Osteocyte (in vitro differentiated cells): Measurements from ENCODE around the gene SERPINB10. TPM values are rescaled to one million over a fixed set of nuclear protein-coding genes. Genes with fewer than 3 reads are reported as not detected.

ENCODE experiments used
- DNase-seq: peaks from one replicate; pipeline ENCODE4 v3.0.0; 2021; ENCODE audit warnings: mixed read lengths; ENCODE audit not compliant: unreplicated experiment; ENCODE audit errors: extremely low spot score
- H3K27ac Mint-ChIP-seq: one replicate; pipeline ENCODE4 v1.8.0; 2021; ENCODE audit warnings: mild to moderate bottlenecking, mixed read lengths; ENCODE audit not compliant: unreplicated experiment
- H3K27me3 Mint-ChIP-seq: one replicate; pipeline ENCODE4 v1.8.0; 2021; ENCODE audit warnings: mixed read lengths; ENCODE audit not compliant: unreplicated experiment
- H3K36me3 Mint-ChIP-seq: one replicate; pipeline ENCODE4 v1.8.0; 2021; ENCODE audit warnings: mixed read lengths; ENCODE audit not compliant: unreplicated experiment
- H3K4me1 Mint-ChIP-seq: one replicate; pipeline ENCODE4 v1.8.0; 2021; ENCODE audit warnings: mixed read lengths; ENCODE audit not compliant: unreplicated experiment
- H3K4me3 Mint-ChIP-seq: one replicate; pipeline ENCODE4 v1.8.0; 2021; ENCODE audit warnings: mild to moderate bottlenecking, moderate library complexity, mixed read lengths; ENCODE audit not compliant: unreplicated experiment
- H3K9me3 Mint-ChIP-seq: one replicate; pipeline ENCODE4 v1.8.0; 2021; ENCODE audit warnings: mixed read lengths; ENCODE audit not compliant: unreplicated experiment
- CTCF ChIP-seq: fragments of 200-600 bp; sonication (generic); IDR thresholded peaks from 2 replicates; pipeline ENCODE4 v1.5.0; 2021; ENCODE audit warnings: antibody characterized with exemption, mild to moderate bottlenecking, moderate library complexity
- total RNA-seq: library from RNA; stranded (reverse); gene quantifications from 2 replicates; pipeline ENCODE4 v1.2.1, GENCODE V29; 2021

The SERPINB10 gene
- total RNA-seq, 1 donor from 2014 or later: not detected

- Mint-ChIP-seq H3K4me3 (peak within 1 kb of the TSS; percentile 92), H3K9me3 (no peaks in the 10 kb centered on the region), H3K36me3 (no peaks in the 10 kb centered on the region), H3K4me1 (peaks cover 31% of the 10 kb centered on the region), H3K27me3 (peaks cover 10% of the 10 kb centered on the region), H3K27ac (peak within 1 kb of the TSS; percentile 99)
- no peak for TF ChIP-seq CTCF
- DNase-seq: peak; percentile 98
These were observed 62.4 kb downstream of the SERPINB10 start, which contains the start of gene SERPINB8 for GRCh38 chr18:63969942-63970808. Gene SERPINB8 (plus strand): TSS chr18:63970081. CDS start chr18:63978309, 8,228 bp downstream.

GRCh38 chr18:63970809-63971205 lies 63.0 kb downstream of the SERPINB10 start:
- no peaks in the 10 kb centered on the region for H3K36me3 Mint-ChIP-seq
- no peak for TF ChIP-seq CTCF
- peak overlapping the region; percentile 92 for H3K4me3 Mint-ChIP-seq
- peaks cover 37% of the 10 kb centered on the region for H3K4me1 Mint-ChIP-seq
- H3K27ac Mint-ChIP-seq: peak overlapping the region; percentile 99
- no peak for DNase-seq
- peaks cover 4% of the 10 kb centered on the region for H3K27me3 Mint-ChIP-seq
- H3K9me3 Mint-ChIP-seq: no peaks in the 10 kb centered on the region

- peaks cover 4% of the 10 kb centered on the region for H3K27me3 Mint-ChIP-seq
- TF ChIP-seq CTCF: no peak
- DNase-seq: no peak
- H3K4me1 Mint-ChIP-seq: peaks cover 37% of the 10 kb centered on the region
- H3K27ac Mint-ChIP-seq: peak overlapping the region; percentile 99
- no peaks in the 10 kb centered on the region for H3K36me3 Mint-ChIP-seq
- no peaks in the 10 kb centered on the region for H3K9me3 Mint-ChIP-seq
- H3K4me3 Mint-ChIP-seq: peak overlapping the region; percentile 92
These were observed 63.7 kb downstream of the SERPINB10 start for GRCh38 chr18:63971320-63972001.

GRCh38 chr18:63972002-63972376 lies 64.2 kb downstream of the SERPINB10 start:
- DNase-seq: no peak
- no peaks in the 10 kb centered on the region for H3K27me3 Mint-ChIP-seq
- peaks cover 37% of the 10 kb centered on the region for H3K4me1 Mint-ChIP-seq
- H3K9me3 Mint-ChIP-seq: no peaks in the 10 kb centered on the region
- peak overlapping the region; percentile 54 for H3K27ac Mint-ChIP-seq
- H3K36me3 Mint-ChIP-seq: no peaks in the 10 kb centered on the region
- H3K4me3 Mint-ChIP-seq: peak overlapping the region; percentile 92
- TF ChIP-seq CTCF: no peak

- H3K36me3 Mint-ChIP-seq: no peaks in the 10 kb centered on the region
- TF ChIP-seq CTCF: peak; percentile 46
- peaks cover 37% of the 10 kb centered on the region for H3K4me1 Mint-ChIP-seq
- H3K27ac Mint-ChIP-seq: peak overlapping the region; percentile 58
- H3K27me3 Mint-ChIP-seq: no peaks in the 10 kb centered on the region
- no peak overlapping the region for H3K4me3 Mint-ChIP-seq
- DNase-seq: no peak
- no peaks in the 10 kb centered on the region for H3K9me3 Mint-ChIP-seq
These were observed 67.2 kb downstream of the SERPINB10 start for GRCh38 chr18:63974991-63975390.
